Hematopoietic multipotent progenitor cell treated with erythropoietin and hydrocortisone succinate and interleukin-3 and kit ligand, for 17 days (in vitro differentiated cells): Measurements from ENCODE around the gene PLEK2.

Experiments
- DNase-seq: peaks from one replicate; pipeline ENCODE4 v3.0.0-alpha.2; 2015; ENCODE audit warnings: low spot score

Gene PLEK2

DNA sequence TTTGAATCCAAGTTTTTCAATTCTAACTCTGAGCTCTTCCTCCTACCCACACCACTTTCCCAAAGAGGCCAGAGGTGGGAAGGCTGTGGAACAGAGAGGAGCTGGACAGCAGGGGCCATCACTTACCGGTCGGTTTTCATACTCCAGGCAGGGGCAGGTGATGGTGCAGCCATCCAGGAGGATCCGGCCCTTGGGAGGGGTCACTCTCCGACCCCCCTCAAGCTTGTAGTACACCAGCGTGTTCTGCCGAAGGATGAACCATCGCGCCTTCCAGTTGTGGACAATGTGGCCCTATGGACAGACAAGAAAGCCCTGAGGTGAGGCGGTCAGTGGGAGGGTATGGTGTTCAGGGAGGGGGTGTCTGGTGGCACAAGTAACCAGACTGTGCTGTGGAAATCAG is 14.4 kb downstream of the PLEK2 start:
- no peak for DNase-seq

DNA sequence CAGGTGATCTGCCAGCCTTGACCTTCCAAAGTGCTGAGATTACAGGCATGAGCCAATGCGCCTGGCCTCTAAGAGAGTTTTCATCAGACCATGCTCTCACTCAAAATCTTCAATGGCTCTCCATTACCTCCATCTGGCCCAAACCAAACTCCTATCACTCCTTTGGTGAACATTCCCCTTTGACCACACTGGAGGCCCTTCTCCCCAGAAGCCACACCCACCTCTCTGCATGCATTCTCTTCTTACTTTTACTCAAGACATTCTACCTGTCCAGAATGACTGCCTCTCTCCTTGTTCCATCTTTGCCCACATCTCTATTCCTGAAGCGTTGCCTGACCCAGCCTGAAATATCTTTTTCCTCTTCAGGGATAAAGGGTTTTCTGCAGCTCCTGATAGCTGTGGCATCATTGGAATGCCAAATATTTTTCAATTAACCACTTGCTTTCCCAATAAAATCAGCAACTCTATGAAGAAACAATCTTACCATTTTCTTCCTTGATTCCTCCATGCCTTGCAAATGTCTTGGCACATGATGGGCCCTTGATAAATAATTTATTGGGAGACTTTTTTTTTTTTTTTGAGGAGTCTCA is 15.5 kb downstream of the PLEK2 start:
- no peak for DNase-seq

DNA sequence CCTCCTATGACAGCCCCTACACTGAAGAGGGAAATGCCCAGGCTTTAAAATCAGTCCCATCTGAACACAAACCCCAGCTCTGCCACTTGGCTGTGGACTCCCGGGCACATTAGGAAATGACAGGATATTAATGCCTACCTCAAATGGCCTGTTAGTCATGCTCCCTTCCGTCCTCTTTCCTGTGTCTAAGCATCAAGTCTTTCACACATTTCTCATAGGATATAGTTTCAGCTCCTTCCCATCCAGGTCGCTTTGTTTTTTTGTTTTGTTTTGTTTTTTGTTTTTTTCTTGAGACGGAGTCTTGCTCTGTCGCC is 16.1 kb downstream of the PLEK2 start:
- no peak for DNase-seq

DNA sequence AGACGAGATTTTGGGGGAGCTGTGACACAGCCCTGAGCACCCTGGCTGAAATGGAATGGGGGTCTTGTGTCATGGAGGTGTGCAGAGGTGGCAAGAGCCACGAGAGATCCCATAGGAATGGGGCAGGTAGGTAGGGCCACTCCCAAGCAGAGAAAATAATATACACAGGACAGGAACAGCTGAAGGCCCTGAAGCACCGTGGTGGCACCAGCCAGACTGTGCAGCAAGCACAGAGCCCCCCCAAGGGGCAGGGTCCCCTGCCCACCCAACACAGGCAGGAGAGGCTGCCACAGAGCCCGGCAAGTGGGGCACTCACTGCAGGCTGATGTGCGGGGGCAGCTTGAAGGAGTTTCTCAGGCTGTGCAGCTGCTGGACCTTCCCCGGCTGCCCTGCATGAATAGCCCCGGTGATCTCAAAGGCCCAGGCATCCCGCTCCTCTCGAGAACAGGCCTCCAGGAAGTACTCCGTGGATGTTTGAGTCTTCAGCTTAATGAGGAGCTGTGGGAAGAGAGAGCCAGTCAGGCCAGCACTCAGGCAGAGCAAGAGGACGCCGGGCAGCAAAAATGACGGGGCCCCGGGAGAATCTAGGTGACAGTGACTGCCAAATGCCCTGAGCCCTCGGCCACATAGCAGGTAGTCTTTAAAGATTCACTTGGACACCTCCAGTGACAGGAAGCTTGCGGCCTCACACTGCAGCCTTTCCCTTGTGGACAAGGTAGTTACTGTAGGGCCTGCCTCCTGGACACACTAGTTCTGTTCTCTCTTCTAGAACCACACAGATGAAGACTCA is 16.7 kb downstream of the PLEK2 start:
- DNase-seq, result no peak

DNA sequence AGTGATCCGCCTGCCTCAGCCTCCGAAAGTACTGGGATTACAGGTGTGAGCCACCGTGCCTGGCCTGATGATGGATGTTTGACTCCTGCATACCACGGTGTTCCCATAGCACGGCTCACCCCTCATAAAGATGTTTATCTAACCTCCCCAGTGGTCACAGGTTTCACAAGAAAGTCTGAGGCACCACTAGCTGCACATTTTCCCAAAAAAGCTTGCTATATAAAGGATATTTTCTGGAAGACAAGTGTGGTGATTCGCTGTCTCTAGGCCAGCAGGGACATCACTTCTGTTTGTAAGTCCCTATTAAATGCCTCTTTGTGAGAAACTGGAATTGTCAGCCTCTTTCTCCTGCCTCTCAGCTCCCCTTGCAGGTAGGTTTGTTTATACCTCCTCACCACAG is 18.3 kb downstream of the PLEK2 start:
- DNase-seq, result no peak

DNA sequence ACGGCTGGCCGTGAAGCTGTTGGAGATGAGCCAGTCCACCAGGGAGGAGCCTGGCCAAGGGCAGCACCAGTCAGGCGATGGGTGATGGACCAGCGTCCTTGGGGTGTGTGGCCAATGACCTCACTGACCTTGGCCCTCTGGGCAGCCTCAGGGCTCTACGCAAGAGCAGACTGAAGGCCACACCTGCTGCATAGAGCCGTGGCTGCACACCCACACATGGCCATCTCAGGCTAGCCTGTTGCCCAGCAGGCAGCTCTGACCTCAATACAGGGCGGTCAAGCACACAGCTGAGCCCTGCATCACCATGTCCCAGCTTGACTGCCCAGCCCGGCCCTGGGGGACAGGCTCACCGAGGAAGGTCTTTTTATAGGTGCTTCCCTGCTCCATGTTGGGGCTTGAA is 19.2 kb downstream of the PLEK2 start:
- DNase-seq, result no peak

DNA sequence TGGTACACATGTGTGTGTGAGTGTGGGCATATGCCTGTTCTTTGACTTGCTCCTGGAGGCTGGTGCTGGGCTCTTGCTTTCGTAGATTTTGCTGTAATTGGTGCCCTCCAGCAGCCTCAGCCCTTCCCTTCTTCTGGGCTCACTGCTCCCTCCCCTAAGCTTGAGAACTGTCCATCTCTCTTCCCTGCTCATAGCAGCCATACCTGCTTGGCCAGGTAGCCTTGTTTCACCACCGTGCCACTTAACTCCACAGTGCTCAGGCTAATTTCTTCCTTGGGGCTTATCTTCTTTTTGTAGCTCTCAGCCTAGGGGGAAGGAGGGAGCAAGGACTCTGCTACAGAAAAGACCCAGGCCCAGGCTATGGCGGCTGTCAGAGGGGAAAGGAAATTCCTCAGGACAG is 19.8 kb downstream of the PLEK2 start:
- DNase-seq, result no peak

DNA sequence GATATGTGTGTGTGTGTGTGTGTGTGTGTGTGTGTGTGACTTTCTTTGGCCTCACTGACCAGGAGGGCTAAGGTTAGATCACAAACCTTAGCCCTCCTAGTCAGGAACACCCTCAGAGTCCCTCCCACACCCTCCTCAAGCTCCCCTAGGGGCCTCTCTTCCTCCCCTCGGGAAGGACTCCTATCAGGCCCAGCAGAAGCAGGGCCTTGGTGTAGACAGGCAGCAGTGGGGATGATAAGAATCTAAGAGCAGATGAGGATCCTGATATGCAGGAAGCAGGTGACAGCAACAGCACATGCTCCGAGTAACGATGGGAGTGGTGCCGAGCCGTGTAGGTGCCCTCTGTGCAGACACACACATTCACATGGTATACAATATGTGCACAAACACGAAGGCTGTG is 20.7 kb downstream of the PLEK2 start:
- DNase-seq, result peak; percentile 34

DNA sequence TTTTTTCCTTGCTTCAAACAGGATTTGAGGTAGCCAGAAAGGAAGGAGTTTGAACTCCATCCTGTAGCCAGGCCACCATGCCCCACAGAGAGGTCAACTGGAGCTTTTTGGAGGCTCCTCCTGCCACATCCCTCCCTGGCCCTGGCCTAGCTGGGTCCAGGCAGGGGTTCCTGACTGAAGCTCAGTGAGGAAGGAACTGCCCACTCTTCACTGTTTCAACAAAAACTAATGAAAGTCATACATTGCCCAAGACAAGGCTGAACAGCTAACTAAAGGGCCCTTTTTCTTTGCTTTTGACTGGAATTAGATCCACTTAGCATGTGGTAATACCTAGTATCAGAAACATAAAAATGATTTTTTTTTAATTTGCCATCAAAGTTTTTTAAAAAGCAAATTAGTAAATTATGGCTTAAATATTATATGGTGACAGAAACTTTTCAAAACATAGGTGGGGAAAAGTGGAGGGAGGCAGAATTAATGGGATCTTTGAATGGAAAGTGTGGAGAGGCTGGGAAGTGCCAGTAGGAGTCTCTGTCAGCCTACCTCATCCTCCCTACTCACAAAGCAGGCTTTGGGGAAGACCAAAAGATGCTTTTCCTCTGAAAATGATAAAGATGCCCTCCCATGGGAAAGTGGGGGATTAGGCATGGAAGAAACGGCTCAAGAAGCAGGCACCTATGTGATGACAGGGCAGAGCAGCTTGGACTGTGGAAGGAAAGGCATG is 22.0 kb downstream of the PLEK2 start:
- DNase-seq, result no peak

DNA sequence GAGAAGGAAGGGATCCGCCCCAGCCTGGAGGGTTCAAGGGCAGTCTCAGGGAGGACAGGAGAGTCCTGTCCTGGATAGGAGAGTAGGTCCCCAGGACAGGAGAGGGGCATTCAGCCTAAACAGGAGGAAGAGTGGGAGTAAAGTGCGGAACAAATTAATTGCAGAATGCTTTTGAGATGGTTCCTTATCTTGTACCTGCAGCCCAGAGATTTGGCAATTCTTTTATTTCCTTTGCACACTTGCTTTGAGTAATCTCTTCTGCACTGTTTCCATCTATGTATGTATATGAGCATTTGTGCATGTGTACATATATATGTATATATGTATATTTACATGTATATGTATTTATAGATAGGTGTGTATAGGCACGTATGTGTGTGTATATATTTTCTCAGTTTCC is 22.7 kb downstream of the PLEK2 start:
- DNase-seq, result no peak

DNA sequence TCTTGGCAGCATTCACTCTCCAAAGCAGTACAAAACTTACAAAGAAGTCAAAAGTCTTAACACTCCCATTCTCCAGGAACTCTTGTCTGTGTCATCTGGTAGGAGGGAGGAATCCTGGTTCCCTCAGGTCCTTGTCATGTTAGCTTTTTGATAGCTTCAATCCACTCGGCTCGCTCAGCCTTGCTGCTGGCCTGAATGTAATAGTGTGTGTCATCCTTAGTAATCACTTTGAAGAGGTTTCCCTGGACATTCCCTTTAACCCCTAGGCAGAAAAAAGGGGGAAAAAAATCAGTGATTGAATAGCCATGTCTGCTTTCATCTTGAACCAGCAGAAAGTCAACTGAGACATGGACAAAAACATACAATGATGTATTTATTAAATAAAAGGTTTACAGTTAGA is 24.8 kb downstream of the PLEK2 start:
- no peak for DNase-seq

DNA sequence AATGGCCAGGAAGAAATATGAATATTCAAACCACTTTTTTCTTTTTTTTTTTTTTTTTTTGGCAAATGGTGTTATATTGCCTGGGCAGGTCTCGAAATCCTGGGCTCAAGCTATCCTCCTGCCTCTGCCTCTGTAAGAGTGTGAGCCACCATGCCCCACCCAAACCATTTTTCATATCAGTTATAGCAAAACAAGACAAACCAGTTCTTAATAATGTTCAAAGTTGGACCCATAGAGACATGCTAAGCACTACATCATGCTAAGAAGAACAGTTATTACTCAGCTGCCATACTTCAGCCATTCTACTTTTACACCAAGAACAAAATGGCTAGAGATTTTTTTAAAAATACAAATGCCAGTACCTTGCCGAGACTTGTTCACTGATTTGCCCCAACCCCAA is 26.3 kb downstream of the PLEK2 start:
- DNase-seq, result no peak

DNA sequence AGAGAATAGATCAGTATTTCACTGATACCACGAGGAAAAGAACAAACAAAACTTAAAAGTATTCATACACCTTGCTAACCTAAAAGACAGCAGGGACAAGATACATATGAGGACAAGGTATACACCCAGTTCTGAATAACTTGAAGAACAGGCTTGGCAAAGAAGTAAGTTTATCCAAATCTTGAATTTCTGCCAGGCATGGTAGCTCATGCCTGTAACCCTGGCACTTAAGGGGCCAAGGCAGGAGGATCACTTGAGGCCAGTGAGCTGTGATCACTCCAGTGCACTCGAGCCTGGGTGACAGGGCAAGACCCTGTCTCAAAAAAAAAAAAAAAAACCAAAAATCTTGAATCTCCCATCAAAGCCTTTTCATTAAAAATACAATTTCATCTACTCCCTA is 26.8 kb downstream of the PLEK2 start:
- DNase-seq, result no peak

DNA sequence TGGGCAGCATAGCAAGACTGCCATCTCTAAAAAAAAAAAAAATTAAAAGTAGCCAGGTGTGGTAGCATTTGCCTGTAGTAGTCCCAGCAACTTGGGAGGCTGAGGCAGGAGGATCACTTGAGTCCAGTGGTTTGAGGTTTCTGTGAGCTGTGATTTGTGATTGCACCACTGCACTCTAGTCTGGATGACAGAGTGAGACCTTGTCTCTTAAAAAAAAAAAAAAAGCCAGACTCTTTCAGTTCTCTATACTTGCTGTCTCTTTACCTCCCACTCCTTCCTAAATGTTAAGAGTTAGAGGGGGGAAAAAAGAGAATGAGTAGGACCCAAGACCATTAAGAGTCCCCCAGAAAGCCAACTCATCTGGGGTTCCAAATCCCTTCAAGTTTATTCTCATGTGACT is 34.0 kb downstream of the PLEK2 start:
- no peak for DNase-seq

DNA sequence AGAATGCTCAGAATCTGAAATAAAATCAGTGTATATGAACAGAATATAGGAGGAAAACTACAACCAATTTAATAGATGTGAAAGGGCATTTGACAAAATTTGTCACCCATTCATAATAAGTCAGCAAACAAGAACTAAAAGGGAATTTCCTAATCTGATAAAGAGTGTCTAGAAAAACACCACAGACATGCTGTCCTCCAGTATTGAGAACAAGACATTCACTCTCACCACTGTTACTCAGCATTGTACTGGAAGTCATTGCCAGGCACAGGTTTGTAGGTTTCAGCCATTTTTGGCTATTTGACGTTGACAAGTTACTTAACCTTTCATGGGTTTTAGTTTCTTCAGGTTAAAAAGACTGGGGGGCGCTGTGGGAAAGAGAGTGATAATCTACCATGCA is 38.6 kb downstream of the PLEK2 start:
- peak; percentile 40 for DNase-seq

DNA sequence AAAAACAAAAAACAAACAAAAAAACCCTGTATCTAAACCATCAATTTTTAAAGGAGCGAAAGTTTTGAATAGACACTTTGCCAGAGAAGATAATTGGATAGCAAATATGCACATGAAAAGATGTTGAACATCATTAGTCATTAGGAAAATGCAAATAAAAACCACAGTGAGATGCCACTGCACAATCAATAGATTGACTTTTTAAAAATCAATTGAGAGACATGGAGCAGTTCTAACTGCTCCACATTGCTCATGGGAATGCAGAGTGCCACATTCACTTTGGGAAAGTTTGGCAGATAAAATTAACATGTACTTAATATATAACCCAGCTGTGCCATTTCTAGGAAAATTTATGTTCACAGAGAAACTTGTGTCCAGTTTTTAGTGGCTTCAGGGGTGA is 39.1 kb downstream of the PLEK2 start:
- DNase-seq, result no peak

DNA sequence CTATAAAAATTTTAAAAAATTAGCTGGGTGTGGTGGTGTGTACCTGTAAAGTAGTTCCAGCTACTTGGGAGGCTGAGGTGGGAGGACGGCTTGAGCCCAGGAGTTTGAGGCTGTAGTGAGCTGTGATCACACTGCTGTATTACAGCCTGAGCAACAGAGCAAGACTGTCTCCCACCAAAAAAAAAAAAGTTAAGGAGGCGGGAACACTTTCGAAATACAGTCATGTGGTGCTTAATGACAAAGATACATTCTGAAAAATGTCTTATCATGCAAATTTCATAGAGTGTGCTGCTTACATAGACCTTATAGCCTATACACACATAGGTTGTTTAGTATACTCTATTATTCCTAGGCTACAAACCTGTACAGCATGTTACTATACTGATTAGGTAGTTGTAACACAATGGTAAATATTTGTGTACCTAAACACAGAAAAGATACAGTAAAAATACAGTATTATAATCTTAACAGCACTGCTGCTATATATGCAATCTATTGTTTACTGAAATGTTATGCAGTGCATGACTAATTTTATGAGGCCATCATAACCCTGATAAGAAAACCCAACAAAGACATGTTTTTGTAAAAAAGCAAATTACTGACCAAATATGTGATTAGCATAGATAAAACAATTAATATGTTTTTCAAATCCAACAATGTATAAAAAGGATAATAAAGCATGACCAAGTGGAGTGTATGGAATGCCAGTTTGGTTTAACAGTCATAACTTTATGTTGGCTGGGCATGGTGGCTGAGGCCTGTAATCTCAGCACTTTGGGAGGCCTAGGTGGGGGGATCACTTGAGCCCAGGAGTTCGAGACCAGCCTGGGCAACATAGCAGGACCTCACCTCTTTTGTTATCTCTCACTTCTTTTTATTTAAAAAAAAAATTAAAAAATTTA is 40.5 kb downstream of the PLEK2 start:
- no peak for DNase-seq

DNA sequence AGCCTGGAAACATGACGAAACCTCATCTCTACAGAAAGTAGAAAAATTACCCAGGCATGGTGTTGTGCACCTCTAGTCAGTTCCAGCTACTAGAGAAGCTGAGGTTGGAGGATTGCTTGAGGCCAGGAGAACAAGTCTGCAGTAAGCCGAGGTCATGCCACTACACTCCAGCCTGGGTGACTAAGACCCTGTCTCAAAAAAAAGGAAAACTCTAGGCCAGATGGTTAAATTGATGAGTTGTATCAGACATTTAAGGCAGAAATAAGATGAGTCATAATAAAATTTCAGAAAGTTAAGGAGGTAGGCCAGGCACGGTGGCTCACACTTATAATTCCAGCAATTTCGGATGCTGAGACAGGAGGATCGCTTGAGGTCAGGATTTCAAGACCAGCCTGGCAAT is 41.1 kb downstream of the PLEK2 start:
- DNase-seq, result no peak

DNA sequence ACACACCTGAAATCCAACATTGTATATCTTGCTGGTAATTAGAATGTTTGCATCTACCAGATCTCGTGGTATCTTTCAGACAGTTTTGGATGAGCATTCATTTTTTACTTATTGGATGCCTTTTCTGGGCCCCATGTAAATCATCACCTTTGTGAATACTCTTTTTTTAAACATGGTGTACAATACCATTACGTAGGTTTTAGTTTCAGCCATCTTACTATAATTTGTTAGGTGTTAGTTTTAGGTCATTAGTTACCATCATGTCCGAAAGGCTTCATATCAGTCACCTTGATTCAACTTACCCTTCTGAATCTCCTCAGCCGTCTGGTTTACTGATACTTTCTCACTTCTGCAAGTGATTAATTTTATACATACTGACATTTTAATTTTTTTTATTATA is 46.5 kb downstream of the PLEK2 start:
- DNase-seq, result no peak

DNA sequence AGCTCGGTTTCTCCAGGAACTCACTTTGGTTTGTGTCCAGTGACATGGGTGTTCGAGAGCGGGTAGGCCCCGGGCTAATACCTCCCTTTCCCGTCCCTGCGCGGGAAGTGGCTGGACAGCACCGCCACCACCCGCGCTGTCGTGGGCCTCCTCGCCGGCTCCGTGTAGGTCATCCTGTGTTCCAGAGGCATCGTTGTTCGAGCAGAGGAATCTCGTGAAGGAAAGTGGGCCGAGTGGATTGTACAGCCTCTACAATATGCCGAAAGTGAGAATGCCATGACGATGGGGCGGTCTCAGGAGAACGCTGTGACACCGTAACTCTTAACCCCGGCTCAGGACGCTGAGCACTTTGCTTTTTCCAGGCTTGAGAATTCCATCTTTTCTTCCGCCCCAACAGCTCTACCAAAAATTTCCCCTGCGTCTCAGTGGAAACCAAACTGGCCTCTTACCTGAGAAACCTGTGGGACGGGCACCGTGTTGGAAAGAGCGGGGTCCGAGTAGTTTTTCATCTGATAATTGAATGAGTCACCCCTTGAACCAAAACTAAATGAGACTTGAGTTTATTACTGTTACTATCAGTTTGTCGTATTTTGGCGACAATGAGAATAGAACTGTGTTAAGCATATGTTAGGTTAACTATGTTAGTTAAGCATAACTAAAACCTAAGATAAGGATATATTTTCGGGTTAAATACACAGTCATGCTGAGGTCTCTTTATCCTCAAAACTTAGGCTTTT is 51.3 kb downstream of the PLEK2 start:
- peak; percentile 63 for DNase-seq

DNA sequence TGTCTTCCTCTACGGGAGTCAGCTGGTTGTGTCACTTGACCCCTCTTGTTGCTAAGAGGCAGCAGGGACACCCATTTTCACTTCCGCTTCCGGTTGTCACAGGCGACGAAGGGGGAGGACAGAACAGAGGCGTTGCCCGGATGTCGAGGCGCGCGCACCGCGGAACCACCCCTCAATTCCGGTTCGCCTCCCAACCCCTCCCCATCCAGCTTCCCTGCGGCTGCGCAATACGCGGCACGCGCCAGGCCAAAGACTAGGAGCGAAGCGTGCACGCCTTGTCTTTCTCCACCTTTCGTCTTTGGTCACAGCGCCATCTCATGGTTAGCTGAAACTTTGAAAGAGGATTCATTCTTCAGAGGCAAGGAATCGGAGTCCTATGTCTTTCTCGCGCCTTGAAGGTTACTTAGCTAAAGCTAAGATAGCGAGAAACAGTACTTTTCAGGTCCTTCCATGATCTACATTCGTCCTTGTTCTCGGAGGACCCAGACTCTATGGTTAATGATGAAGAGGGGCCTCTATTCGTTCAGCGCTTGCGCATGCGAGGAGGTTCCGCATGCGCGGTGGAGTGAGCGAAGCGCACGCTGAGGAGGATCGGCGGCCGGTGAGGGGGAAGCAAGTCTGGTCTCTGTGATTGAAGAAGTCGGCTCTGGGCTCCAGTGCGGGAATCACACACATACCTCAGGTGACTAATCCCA is 52.0 kb downstream of the PLEK2 start, which contains the start of the genes ATP6V1D and EIF2S1:
ATP6V1D (minus strand) TSS at position 30 of the 695 bp plus-strand sequence. CDS start 106 bp downstream, outside the sequence.
EIF2S1 (plus strand) TSS at position 554 of the 695 bp plus-strand sequence. CDS start 4,440 bp downstream, outside the sequence.
- peak; percentile 99 for DNase-seq
